ENCODE measurements around the gene TTLL5. TPM values are rescaled to one million over a fixed set of nuclear protein-coding genes. Genes with fewer than 3 reads are reported as not detected.

The TTLL5 gene
- total RNA-seq, 1 donor from 2014 or later, result 15.5 TPM

DNA sequence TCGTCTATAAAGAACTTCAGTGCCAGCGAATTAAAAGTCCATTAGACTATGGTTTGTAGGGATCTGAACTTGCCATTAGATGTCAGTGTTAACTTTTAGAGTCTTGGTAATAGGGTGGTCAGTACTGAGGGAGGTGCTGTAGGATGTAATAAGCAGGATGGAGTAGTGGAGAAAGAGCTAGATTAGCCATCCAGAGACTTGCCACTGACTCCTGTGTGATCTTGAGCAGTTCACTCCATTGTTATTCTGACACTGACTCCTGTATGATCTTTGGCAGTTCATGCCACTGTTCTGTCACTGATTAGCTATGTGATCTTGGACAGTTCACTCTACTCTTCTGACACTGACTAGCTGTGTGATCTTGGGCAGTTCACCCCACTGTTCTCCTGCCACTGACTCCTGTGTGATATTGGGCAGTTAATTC, 133.6 kb downstream of the TTLL5 start:
- Histone ChIP-seq H3K36me3 (ENCODE audit: control insufficient read depth, insufficient read depth, low read length) (no peaks in the 10 kb centered on the region), H3K4me3 (ENCODE audit: low read depth, low read length) (no peak overlapping the region), H3K27me3 (ENCODE audit: control insufficient read depth, insufficient read depth, low read length) (no peaks in the 10 kb centered on the region)
- TF ChIP-seq CTCF (IDR thresholded peaks at IDR 0.05; ENCODE audit: insufficient read depth, low read length, severe bottlenecking), result peak; percentile 25
- peak; percentile 41 for DNase-seq (ENCODE audit: low read depth)
- FAIRE-seq, result peak; percentile 97

DNA sequence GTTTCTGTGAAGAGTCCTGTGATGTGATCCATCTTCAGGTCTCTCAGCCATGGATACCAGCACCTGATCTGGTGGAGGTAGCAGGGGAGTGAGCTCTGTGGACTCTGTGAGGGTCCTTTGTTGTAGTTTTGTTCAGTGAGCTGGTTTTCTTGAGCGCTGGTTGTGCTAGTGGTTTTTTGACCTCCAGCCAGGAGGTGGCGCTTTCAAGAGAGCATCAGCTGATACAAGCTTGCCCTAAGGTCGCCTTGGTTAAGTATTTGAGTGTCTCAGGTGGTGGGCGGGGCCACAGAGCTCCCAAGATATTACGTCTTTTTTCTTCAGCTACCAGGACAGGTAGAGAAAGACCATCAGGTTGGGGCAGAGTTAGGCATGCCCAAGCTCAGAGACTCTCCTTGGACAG, 139.7 kb downstream of the TTLL5 start:
- H3K36me3 ChIP-seq (ENCODE audit: control insufficient read depth, insufficient read depth, low read length), result peaks cover 2% of the 10 kb centered on the region
- DNase-seq (ENCODE audit: low read depth) (no peak), FAIRE-seq (no peak)
- peak; percentile 10 for TF ChIP-seq CTCF (IDR thresholded peaks at IDR 0.05; ENCODE audit: insufficient read depth, low read length, severe bottlenecking)
- no peaks in the 10 kb centered on the region for H3K27me3 ChIP-seq (ENCODE audit: control insufficient read depth, insufficient read depth, low read length)
- no peak overlapping the region for H3K4me3 ChIP-seq (ENCODE audit: low read depth, low read length)

DNA sequence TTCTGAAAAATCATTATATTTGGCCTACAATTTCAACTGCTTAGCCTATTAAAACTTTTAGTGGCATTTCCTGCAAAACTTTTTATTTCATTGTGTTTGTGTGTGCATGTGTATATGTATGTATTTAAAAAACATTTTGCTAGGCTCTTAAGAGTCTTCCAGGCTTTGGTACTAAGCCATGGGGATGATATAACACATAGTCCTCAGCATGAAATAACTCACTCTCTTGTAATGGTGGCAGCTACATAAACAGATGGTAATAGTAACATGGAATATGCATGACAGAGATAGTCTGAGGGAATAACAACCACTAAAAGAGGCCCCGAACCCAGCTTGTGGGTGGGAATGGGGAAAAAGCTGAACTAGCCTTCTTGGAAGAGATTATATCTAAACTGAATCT, 141.4 kb downstream of the TTLL5 start:
- FAIRE-seq (no peak), DNase-seq (ENCODE audit: low read depth) (no peak)
- no peak for TF ChIP-seq CTCF (IDR thresholded peaks at IDR 0.05; ENCODE audit: insufficient read depth, low read length, severe bottlenecking)
- Histone ChIP-seq H3K4me3 (ENCODE audit: low read depth, low read length) (no peak overlapping the region), H3K27me3 (ENCODE audit: control insufficient read depth, insufficient read depth, low read length) (no peaks in the 10 kb centered on the region), H3K36me3 (ENCODE audit: control insufficient read depth, insufficient read depth, low read length) (peaks cover 2% of the 10 kb centered on the region)

DNA sequence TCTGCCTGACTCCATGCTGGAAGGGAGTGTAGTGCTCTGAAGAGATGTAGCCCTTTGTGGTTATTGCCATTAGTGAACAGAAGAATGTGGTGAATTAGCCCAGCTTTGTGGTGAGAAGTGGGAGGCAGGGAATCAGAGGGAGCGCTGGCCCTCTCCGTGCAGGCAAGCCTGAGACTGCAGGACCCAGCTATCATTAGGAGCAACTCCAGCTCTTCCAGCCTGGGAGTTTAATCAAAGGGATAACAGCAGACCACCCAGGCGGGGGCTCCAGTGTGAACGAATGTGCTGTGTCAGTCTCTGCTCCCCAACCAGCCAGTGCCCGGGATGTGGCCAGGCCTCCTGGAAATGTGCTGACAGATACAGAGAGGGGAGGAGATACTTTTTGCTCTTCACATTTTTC, 142.7 kb downstream of the TTLL5 start:
- H3K36me3 ChIP-seq (ENCODE audit: control insufficient read depth, insufficient read depth, low read length), result peaks cover 2% of the 10 kb centered on the region
- TF ChIP-seq CTCF (IDR thresholded peaks at IDR 0.05; ENCODE audit: insufficient read depth, low read length, severe bottlenecking), result no peak
- DNase-seq (ENCODE audit: low read depth), result no peak
- no peak for FAIRE-seq
- no peaks in the 10 kb centered on the region for H3K27me3 ChIP-seq (ENCODE audit: control insufficient read depth, insufficient read depth, low read length)
- H3K4me3 ChIP-seq (ENCODE audit: low read depth, low read length), result no peak overlapping the region

GRCh38 chr14:75804570-75805275, 143.7 kb downstream of the TTLL5 start:
- H3K27me3 ChIP-seq (ENCODE audit: control insufficient read depth, insufficient read depth, low read length), result no peaks in the 10 kb centered on the region
- peaks cover 2% of the 10 kb centered on the region for H3K36me3 ChIP-seq (ENCODE audit: control insufficient read depth, insufficient read depth, low read length)
- FAIRE-seq (no peak), DNase-seq (ENCODE audit: low read depth) (no peak)
- no peak for TF ChIP-seq CTCF (IDR thresholded peaks at IDR 0.05; ENCODE audit: insufficient read depth, low read length, severe bottlenecking)
- H3K4me3 ChIP-seq (ENCODE audit: low read depth, low read length), result no peak overlapping the region

- DNase-seq (ENCODE audit: low read depth) (no peak), FAIRE-seq (no peak)
- H3K27me3 ChIP-seq (ENCODE audit: control insufficient read depth, insufficient read depth, low read length), result no peaks in the 10 kb centered on the region
- H3K4me3 ChIP-seq (ENCODE audit: low read depth, low read length), result no peak overlapping the region
- TF ChIP-seq CTCF (IDR thresholded peaks at IDR 0.05; ENCODE audit: insufficient read depth, low read length, severe bottlenecking), result no peak
- H3K36me3 ChIP-seq (ENCODE audit: control insufficient read depth, insufficient read depth, low read length), result peaks cover 2% of the 10 kb centered on the region
Observed at GRCh38 chr14:75805646-75806045, 144.6 kb downstream of the TTLL5 start.
